CD4-positive, alpha-beta memory T cell (primary cell): ENCODE measurements around the gene PMCH. TPM values are rescaled to one million over a fixed set of nuclear protein-coding genes. Genes with fewer than 3 reads are reported as not detected.
"Not testable (repeated sequence)": the region's sequence is repeated elsewhere in the genome, so short reads cannot be mapped to it uniquely, and the experiment has no call there.

ENCODE experiments used
- CTCF ChIA-PET: fragments of 350-600 bp; sonication (Branson Sonifier 250); formaldehyde crosslinking; loops from one replicate; lab custom pipeline; 2021; ENCODE audit warnings: inconsistent platforms; ENCODE audit not compliant: partially characterized antibody; lab: Charles Lee
- POLR2A ChIA-PET: fragments of 350-600 bp; sonication (Branson Sonifier 250); formaldehyde crosslinking; loops from one replicate; lab custom pipeline; 2021; ENCODE audit not compliant: partially characterized antibody; lab: Charles Lee
- DNase-seq, 5 donors: peaks; one replicate each; pipeline versions ENCODE4 v3.0.0 to v3.0.0-alpha.2; 2020 to 2022; ENCODE audit warnings: mixed read lengths in 1 of 5
- H3K27ac ChIP-seq: one replicate; pipeline ENCODE4 v1.7.0; 2013; ENCODE audit warnings: low read depth, low read length
- H3K27me3 ChIP-seq: 2 replicates; pipeline ENCODE4 v1.7.0; 2013; ENCODE audit warnings: mild to moderate bottlenecking, low read length, moderate library complexity; ENCODE audit not compliant: insufficient read depth
- H3K36me3 ChIP-seq: 2 replicates; pipeline ENCODE4 v1.7.0; 2013; ENCODE audit warnings: mild to moderate bottlenecking, low read length, moderate library complexity; ENCODE audit not compliant: insufficient read depth
- H3K4me1 ChIP-seq: 2 replicates; pipeline ENCODE4 v1.7.0; 2013; ENCODE audit warnings: mild to moderate bottlenecking, low read length, moderate library complexity; ENCODE audit not compliant: insufficient read depth
- H3K4me3 ChIP-seq, 2 donors: one replicate each; pipeline ENCODE4 v1.7.0; 2013; ENCODE audit warnings: low read length in 2 of 2, mild to moderate bottlenecking in 1 of 2
- H3K9me3 ChIP-seq, 2 donors: one replicate each; pipeline ENCODE4 v1.7.0; 2013; ENCODE audit warnings: low read length in 2 of 2, control low read depth in 1 of 2; ENCODE audit not compliant: control insufficient read depth in 1 of 2
- H3K27ac Mint-ChIP-seq, 7 donors: one replicate each; pipeline ENCODE4 v1.8.0; 2020 to 2021; ENCODE audit warnings: mixed read lengths in 7 of 7, mild to moderate bottlenecking in 6 of 7, inconsistent platforms in 3 of 7, moderate library complexity in 3 of 7
- H3K27me3 Mint-ChIP-seq, 2 donors: one replicate each; pipeline ENCODE4 v1.8.0; 2020 to 2021; ENCODE audit warnings: mixed read lengths in 2 of 2
- H3K36me3 Mint-ChIP-seq, 2 donors: one replicate each; pipeline ENCODE4 v1.8.0; 2020 to 2021; ENCODE audit warnings: mixed read lengths in 2 of 2, inconsistent platforms in 1 of 2, mild to moderate bottlenecking in 1 of 2
- H3K4me1 Mint-ChIP-seq, 4 donors: one replicate each; pipeline ENCODE4 v1.8.0; 2020 to 2021; ENCODE audit warnings: mixed read lengths in 4 of 4, mild to moderate bottlenecking in 1 of 4
- H3K4me3 Mint-ChIP-seq, 8 donors: one replicate each; pipeline ENCODE4 v1.8.0; 2020 to 2021; ENCODE audit warnings: mixed read lengths in 8 of 8, mild to moderate bottlenecking in 7 of 8, moderate library complexity in 6 of 8, inconsistent platforms in 3 of 8
- H3K9me3 Mint-ChIP-seq, 8 donors: one replicate each; pipeline ENCODE4 v1.8.0; 2020 to 2021; ENCODE audit warnings: mixed read lengths in 8 of 8, mild to moderate bottlenecking in 5 of 8, inconsistent platforms in 3 of 8, moderate library complexity in 1 of 8
- intact Hi-C: fragments of 100-400 bp; cut with micrococcal nuclease; formaldehyde crosslinking; loops from one replicate; pipeline ENCODE4 v1.15.1; 2023
- polyA plus RNA-seq, 2 donors: library from polyadenylated mRNA; unstranded; fragments of 300-500 nt; fragmentation: Illumina TruSeq; gene quantifications; one replicate each; pipeline ENCODE4 v1.2.3, GENCODE V29; 2021
- total RNA-seq, 2 experiments: library from RNA; stranded (reverse); gene quantifications; one replicate each; pipeline ENCODE4 v1.2.3, GENCODE V29; 2021

PMCH gene
- total and polyA plus RNA-seq, 4 experiments from 2014 or later = not detected

DNA sequence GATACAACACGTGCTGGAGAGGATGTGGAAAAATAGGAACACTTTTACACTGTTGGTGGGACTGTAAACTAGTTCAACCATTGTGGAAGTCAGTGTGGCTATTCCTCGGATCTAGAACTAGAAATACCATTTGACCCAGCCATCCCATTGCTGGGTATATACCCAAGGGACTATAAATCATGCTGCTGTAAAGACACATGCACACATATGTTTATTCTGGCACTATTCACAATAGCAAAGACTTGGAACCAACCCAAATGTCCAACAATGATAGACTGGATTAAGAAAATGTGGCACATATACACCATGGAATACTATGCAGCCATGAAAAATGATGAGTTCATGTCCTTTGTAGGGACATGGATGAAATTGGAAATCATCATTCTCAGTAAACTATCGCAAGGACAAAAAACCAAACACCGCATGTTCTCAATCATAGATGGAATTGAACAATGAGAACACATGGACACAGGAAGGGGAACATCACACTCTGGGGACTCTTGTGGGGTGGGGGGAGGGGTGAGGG is 50.5 kb downstream of the PMCH start:
- intact Hi-C loops, H3K27ac Mint-ChIP-seq, CTCF ChIA-PET, POLR2A ChIA-PET, H3K4me3 Mint-ChIP-seq, H3K4me1 Mint-ChIP-seq, DNase-seq, H3K4me3 ChIP-seq, H3K36me3 Mint-ChIP-seq, H3K36me3 ChIP-seq, H3K27me3 Mint-ChIP-seq, H3K27me3 ChIP-seq, H3K27ac ChIP-seq, H3K4me1 ChIP-seq, H3K9me3 Mint-ChIP-seq, H3K9me3 ChIP-seq: not testable (repeated sequence)

Other genes with a start within 250 kb of the PMCH start
- 10 to 100 TPM; 44.6 to 46.5 TPM for gene WASHC3, start 135.8 kb downstream of the PMCH start, total RNA-seq
- 100 to 1,000 TPM in 1 of 2 donors, 10 to 100 TPM in 1; 94.1 to 107 TPM for gene WASHC3, start 135.8 kb downstream of the PMCH start, polyA plus RNA-seq
- 10 to 100 TPM; 17.0 to 18.8 TPM for gene NUP37, start 77.7 kb downstream of the PMCH start, total RNA-seq
- 10 to 100 TPM; 32.6 to 34.5 TPM for gene NUP37, start 77.7 kb downstream of the PMCH start, polyA plus RNA-seq
- 1 to 10 TPM; 2.3 to 2.6 TPM for gene PARPBP, start 77.7 kb downstream of the PMCH start, total RNA-seq
- 1 to 10 TPM; 2.1 to 2.8 TPM for gene PARPBP, start 77.7 kb downstream of the PMCH start, polyA plus RNA-seq